HTERT RPE-1 (cell line): ENCODE data around the gene MAU2.

ENCODE experiments used
- in situ Hi-C: fragments of 300-500 bp; cut with MboI; formaldehyde crosslinking; loops from 4 replicates; pipeline ENCODE4 v1.14.3; 2020; ENCODE audit warnings: low sequenced_read_pairs

The MAU2 gene

DNA sequence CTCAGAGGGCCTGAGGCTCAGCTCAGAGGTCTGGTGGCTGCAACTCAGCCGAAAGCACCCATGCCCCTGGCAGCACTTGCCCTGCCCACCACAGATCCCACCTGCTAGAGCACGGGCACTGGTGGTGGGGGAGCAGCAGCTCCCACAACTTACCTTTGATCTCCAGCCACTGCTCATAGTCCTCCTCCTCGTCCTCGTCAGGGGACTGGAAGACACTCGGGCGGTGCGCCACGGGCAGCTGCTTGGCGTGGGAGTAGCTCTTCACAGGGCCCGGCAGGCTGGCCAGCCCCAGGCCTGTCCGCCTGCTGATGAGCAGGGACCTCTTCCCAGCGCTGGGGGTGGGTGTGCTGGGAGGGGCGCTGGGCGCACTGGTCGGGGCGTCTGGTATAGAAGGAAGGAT is 14.9 kb upstream of the MAU2 start:
- in situ Hi-C loops = no loop called here

DNA sequence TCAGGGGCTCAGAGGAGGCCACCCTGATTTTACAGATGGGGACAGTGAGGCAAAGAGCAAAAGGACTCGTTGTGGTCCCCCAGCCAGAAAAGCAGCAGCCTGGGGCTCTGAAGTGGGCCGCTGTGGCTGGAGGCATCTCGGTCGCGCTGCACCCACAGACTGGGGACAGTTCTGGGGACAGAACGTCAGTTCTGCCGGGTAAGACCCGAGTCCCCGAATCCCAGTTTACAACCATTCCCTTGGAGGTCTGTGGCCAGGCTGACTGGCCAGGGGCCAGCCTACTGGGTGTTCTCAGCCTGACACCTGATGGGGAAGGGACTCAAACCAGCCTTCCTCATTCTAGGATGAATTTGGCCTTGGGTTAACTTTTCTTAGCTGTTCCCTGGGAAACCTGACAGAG is 14.4 kb upstream of the MAU2 start:
- in situ Hi-C loops = no loop called here

- in situ Hi-C loops = no loop called here
Measured at GRCh38 chr19:19308373-19308772, 12.3 kb upstream of the MAU2 start.

GRCh38 chr19:19315444-19315843 is 5.2 kb upstream of the MAU2 start:
- in situ Hi-C loops = no loop called here

DNA sequence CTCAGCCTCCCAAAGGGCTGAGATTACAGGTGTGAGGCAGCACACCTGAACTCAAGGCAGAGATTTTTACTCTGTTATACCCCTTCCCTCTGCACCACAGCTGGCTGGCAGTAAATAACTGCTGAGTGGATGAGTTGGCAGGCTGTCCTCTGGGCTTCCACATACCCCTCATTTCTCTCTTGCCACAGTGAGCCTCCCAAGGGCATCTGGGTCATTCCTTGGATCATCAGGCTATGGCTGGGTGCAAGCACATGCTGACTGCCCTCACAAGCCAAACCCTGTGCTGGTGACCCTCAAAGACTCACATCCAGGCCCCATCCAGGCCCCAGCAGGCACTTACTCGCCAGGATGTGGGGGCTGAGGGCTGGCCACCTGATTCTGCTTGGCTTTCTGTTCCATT is 4.5 kb upstream of the MAU2 start:
- in situ Hi-C loops = no loop called here

DNA sequence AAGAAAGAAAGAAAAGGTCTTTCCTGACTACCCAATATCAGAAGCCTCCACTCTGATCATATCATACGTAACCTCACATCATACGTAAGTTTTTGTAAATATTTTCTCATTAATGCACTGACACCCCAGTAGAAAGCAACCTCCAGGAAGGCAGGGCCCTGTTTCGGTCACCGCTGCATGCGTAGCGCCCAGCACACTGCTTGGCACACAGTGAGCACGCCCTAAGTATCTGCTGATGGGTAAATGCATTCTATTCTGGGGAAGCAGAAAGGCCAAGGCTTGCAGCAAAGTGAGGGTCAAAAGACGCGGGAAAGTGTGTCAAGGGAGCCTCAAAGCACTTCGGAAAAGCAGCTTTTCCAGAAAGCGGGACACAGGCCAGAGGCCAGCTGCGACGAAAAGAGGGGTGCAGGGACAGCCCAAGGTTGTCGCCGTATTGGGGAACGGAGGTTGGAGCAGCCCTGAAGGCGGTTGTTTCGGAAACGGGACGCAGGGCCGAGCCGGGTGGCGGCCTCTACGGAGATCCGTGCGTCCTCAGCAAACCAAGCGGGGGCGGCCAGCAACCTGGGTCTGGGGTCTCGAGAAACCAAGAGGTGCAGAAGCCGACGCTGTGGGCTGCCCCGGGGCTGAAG is 783 bp upstream of the MAU2 start:
- in situ Hi-C loops = no loop called here

GRCh38 chr19:19321141-19321577 is 530 bp downstream of the MAU2 start:
- in situ Hi-C loops = no loop called here

GRCh38 chr19:19324059-19324770 is 3.6 kb downstream of the MAU2 start:
- in situ Hi-C loops = no loop called here

DNA sequence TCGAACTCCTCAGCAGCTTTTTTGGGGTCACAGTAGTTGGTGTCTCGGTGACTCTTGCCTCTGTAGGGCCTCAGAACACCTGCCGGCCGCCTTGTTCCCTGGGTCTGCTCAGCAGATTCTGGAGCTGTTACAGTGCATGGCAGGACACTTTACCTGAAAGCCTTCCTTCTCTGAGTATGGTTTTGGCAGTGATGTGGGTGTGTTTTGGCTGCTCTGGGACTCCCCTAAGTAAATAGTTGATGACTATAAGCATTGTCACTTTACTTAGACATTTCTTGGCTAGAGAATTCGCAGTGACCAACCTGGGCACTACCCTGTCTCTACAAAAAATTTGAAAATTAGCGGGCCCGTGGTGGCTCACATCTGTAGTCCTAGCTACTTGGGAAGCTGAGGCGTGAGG is 7.0 kb downstream of the MAU2 start:
- in situ Hi-C loops = no loop called here

DNA sequence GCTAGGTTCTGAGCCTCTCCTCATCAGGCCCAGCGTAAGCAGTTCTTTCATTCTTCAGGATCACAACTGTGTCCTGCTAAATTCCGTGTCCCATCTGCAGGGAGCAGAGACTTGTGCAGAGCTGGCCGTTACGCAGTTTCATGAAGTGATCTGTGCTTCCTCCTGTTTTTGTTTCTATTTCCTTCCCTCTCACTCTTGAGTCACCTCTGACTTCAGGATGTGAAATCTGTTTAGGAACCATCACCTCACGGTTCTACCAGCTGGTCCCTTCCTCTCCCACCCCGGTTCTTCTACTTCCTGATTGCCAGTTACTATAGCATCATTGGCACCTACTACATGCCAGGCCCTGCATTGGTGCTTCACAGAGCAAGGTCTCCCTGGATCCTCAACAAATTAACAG is 8.5 kb downstream of the MAU2 start:
- in situ Hi-C loops = no loop called here

DNA sequence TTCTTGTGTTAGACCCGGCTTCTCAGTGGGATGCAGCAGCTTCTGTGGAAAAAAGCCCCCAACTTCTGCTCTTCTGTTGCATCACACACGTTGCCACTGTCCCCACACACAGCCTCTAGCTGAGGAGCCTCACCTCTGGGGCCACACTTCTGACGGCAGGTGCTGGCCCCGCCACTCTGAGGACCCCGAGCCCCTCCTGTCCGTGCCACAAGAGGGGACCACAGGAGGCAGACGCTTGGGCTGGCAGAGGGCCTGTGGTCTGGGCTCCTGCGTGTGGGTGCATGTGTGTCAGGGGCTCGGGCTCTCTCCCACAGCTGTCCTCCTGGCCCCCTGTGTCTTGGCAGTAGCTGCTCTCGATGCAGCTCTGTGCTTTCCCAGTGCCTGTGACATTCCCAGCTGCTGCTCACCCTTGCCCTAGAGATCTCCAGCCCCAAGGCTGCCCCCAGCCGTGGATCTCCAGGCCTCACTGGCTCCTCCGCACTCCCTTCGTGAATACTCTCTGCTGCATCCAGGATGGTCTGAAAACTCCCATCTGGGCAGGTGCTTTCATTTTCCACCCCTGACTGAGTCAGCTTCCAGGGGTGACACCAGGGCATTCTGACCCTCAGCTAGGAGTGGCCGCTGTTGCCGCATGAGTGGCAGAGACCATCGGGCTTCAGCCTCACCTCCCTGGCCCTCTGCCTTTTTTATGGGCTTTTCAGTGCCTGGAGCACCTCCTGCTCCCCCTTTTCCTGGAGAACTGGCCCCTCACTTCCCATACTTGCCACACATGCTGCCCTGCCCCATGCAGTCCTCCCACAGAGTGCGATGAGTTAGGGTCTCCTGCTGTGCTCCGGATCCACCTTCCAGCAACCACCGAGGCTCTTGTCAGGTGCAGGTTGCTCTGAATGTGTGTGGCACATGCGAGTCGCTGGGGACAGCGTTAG is 13.7 kb downstream of the MAU2 start:
- in situ Hi-C loops = no loop called here

GRCh38 chr19:19334989-19335344 is 14.3 kb downstream of the MAU2 start:
- in situ Hi-C loops = no loop called here

- in situ Hi-C loops = no loop called here
Measured at GRCh38 chr19:19335408-19336158, 15.0 kb downstream of the MAU2 start.

- in situ Hi-C loops = no loop called here
Measured at GRCh38 chr19:19336597-19336996, 16.0 kb downstream of the MAU2 start.

- in situ Hi-C loops = no loop called here
Measured at GRCh38 chr19:19337120-19337519, 16.5 kb downstream of the MAU2 start.

GRCh38 chr19:19338082-19338481 is 17.5 kb downstream of the MAU2 start:
- in situ Hi-C loops = no loop called here

DNA sequence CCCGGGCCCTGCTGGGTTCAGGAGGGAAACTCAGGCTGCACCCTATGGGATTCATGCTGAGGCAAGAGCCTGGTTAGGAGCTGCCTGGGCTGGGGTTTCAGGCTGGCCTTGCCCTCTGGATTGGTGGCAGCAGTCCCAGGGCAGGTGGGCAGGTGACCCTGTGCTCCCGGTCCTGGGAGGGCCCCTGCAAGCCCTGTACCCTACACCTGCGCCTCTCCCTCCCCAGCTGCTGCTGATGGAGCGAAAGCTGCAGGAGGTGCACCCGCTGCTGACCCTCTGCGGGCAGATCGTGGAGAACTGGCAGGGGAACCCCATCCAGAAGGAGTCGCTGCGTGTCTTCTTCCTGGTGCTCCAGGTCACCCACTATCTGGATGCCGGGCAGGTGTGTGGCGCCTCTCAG is 20.4 kb downstream of the MAU2 start:
- in situ Hi-C loops = no loop called here

DNA sequence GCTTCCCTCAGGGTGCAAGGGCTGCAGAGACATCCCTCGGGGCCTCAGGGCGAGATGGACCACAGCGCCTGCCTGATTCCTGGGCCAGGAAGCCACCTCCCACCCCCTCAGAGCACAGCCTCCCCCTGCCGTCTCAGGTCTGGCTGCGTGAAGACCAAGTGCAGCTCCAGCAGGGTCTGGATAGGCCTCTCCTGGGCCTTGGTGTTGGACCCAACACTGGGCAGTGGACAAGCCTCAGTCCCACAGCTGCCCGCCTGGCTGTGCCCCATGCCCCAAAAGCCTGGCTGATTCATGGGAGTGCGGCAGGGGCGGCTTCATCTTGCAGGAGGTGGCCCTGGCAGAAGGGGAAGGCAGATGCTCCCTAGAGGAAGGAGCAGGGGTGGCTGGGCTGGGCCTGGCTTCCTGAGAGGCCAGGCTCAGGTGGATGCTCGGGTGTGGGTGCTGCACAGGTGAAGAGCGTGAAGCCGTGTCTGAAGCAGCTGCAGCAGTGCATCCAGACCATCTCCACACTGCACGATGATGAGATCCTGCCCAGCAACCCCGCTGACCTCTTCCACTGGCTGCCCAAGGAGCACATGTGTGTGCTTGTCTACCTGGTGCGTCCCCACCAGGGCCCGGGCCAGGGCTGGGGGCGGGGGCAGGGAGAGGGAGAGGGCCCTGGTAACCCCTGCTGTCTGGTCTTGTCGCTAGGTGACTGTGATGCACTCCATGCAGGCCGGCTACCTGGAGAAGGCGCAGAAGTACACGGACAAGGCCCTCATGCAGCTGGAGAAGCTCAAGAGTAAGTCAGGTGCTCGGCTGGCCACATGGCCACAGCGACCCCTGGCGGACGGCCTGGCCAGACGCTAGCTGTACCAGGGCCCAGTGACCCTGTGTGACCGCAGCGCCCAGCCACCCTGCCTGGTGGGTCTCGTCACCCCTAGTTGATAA is 21.7 kb downstream of the MAU2 start:
- in situ Hi-C loops = no loop called here

DNA sequence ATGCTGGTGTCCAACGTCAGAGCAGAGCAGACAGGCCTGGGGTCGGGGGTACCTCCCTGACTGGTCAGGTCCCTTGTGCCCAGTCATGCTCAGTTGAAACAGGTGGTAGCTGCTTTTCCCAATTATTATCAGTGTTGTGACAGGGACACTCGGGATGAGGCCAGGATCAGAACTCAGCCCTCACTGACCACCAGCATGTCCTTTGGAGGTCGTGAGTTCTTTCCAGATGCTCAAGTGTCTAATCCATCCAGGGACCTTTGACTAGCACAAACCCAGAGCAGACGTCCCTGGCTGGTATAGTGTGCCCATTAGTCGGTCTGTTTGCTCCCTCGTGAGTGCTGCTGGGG is 22.4 kb downstream of the MAU2 start:
- in situ Hi-C loops = no loop called here

DNA sequence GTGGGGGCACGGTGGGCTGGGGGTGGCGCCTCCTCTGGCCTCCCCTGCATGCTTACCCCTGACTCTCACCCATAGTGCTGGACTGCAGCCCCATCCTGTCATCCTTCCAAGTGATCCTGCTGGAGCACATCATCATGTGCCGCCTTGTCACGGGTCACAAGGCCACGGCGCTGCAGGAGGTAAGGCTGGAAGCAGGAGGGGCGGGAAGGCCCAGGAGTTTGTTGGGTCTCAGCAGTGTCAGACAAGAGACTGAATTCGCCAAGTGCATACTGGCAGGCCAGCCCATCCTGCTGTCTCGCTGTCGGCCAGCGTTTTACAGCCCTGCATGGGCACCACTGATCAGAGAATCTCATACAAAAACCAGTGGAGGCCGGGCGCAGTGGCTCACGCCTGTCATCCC is 23.1 kb downstream of the MAU2 start:
- in situ Hi-C loops = no loop called here
